CD4-positive, alpha-beta memory T cell (primary cell): ENCODE data around the gene CLCF1. TPM values are rescaled to one million over a fixed set of nuclear protein-coding genes. Genes with fewer than 3 reads are reported as not detected.

ENCODE experiments used
- CTCF ChIA-PET: fragments of 350-600 bp; sonication (Branson Sonifier 250); formaldehyde crosslinking; loops from one replicate; lab custom pipeline; 2021; ENCODE audit warnings: inconsistent platforms; ENCODE audit not compliant: partially characterized antibody; lab: Charles Lee
- POLR2A ChIA-PET: fragments of 350-600 bp; sonication (Branson Sonifier 250); formaldehyde crosslinking; loops from one replicate; lab custom pipeline; 2021; ENCODE audit not compliant: partially characterized antibody; lab: Charles Lee
- DNase-seq, 5 donors: peaks; one replicate each; pipeline versions ENCODE4 v3.0.0 to v3.0.0-alpha.2; 2020 to 2022; ENCODE audit warnings: mixed read lengths in 1 of 5
- H3K27ac ChIP-seq: one replicate; pipeline ENCODE4 v1.7.0; 2013; ENCODE audit warnings: low read depth, low read length
- H3K27me3 ChIP-seq: 2 replicates; pipeline ENCODE4 v1.7.0; 2013; ENCODE audit warnings: mild to moderate bottlenecking, low read length, moderate library complexity; ENCODE audit not compliant: insufficient read depth
- H3K36me3 ChIP-seq: 2 replicates; pipeline ENCODE4 v1.7.0; 2013; ENCODE audit warnings: mild to moderate bottlenecking, low read length, moderate library complexity; ENCODE audit not compliant: insufficient read depth
- H3K4me1 ChIP-seq: 2 replicates; pipeline ENCODE4 v1.7.0; 2013; ENCODE audit warnings: mild to moderate bottlenecking, low read length, moderate library complexity; ENCODE audit not compliant: insufficient read depth
- H3K4me3 ChIP-seq, 2 donors: one replicate each; pipeline ENCODE4 v1.7.0; 2013; ENCODE audit warnings: low read length in 2 of 2, mild to moderate bottlenecking in 1 of 2
- H3K9me3 ChIP-seq, 2 donors: one replicate each; pipeline ENCODE4 v1.7.0; 2013; ENCODE audit warnings: low read length in 2 of 2, control low read depth in 1 of 2; ENCODE audit not compliant: control insufficient read depth in 1 of 2
- H3K27ac Mint-ChIP-seq, 7 donors: one replicate each; pipeline ENCODE4 v1.8.0; 2020 to 2021; ENCODE audit warnings: mixed read lengths in 7 of 7, mild to moderate bottlenecking in 6 of 7, inconsistent platforms in 3 of 7, moderate library complexity in 3 of 7
- H3K27me3 Mint-ChIP-seq, 2 donors: one replicate each; pipeline ENCODE4 v1.8.0; 2020 to 2021; ENCODE audit warnings: mixed read lengths in 2 of 2
- H3K36me3 Mint-ChIP-seq, 2 donors: one replicate each; pipeline ENCODE4 v1.8.0; 2020 to 2021; ENCODE audit warnings: mixed read lengths in 2 of 2, inconsistent platforms in 1 of 2, mild to moderate bottlenecking in 1 of 2
- H3K4me1 Mint-ChIP-seq, 4 donors: one replicate each; pipeline ENCODE4 v1.8.0; 2020 to 2021; ENCODE audit warnings: mixed read lengths in 4 of 4, mild to moderate bottlenecking in 1 of 4
- H3K4me3 Mint-ChIP-seq, 8 donors: one replicate each; pipeline ENCODE4 v1.8.0; 2020 to 2021; ENCODE audit warnings: mixed read lengths in 8 of 8, mild to moderate bottlenecking in 7 of 8, moderate library complexity in 6 of 8, inconsistent platforms in 3 of 8
- H3K9me3 Mint-ChIP-seq, 8 donors: one replicate each; pipeline ENCODE4 v1.8.0; 2020 to 2021; ENCODE audit warnings: mixed read lengths in 8 of 8, mild to moderate bottlenecking in 5 of 8, inconsistent platforms in 3 of 8, moderate library complexity in 1 of 8
- intact Hi-C: fragments of 100-400 bp; cut with micrococcal nuclease; formaldehyde crosslinking; loops from one replicate; pipeline ENCODE4 v1.15.1; 2023
- polyA plus RNA-seq, 2 donors: library from polyadenylated mRNA; unstranded; fragments of 300-500 nt; fragmentation: Illumina TruSeq; gene quantifications; one replicate each; pipeline ENCODE4 v1.2.3, GENCODE V29; 2021
- total RNA-seq, 2 experiments: library from RNA; stranded (reverse); gene quantifications; one replicate each; pipeline ENCODE4 v1.2.3, GENCODE V29; 2021

Gene CLCF1
- total and polyA plus RNA-seq, 4 experiments from 2014 or later, result 0.45 to 6.4 (median 4.9) TPM

- peak overlapping the region in 1 of 2 donors; percentile 63 for H3K4me3 ChIP-seq
- no peaks in the 10 kb centered on the region for H3K36me3 ChIP-seq
- peaks cover 68% of the 10 kb centered on the region for H3K4me1 ChIP-seq
- H3K27me3 Mint-ChIP-seq, result peaks cover 4% of the 10 kb centered on the region in 2 donors
- DNase-seq, result peak in 2 of 5 donors; percentile 22 to 52
- peaks cover 0 to 12% of the 10 kb centered on the region in 2 donors for H3K36me3 Mint-ChIP-seq
- H3K27me3 ChIP-seq, result no peaks in the 10 kb centered on the region
- CTCF ChIA-PET, result interaction anchor here (1.1 to 24.8 kb wide), 5 partner anchors 9 to 110 kb away, joined by 3 to 1065 read pairs (median 53); partner anchors contain the start of gene POLD4
- intact Hi-C loops, result loop anchor here (5.0 kb wide), 1 partner anchor 105 kb away; the partner anchor contains the start of gene GRK2
- POLR2A ChIA-PET, result interaction anchor here (0.8 to 19.7 kb wide), 22 partner anchors 9 to 756 kb away, joined by 3 to 449 read pairs (median 4); partner anchors contain the start of genes AIP, POLD4, PPP1CA and PTPRCAP
- no peaks in the 10 kb centered on the region for H3K9me3 ChIP-seq
- peak overlapping the region in 2 of 7 donors; percentile 92 to 94 for H3K27ac Mint-ChIP-seq
- peaks cover 48 to 83% (median 57%) of the 10 kb centered on the region in 4 donors for H3K4me1 Mint-ChIP-seq
- peaks cover 0 to 2% (median 0%) of the 10 kb centered on the region in 8 donors for H3K9me3 Mint-ChIP-seq
- peak overlapping the region; percentile 84 to 97 (median 90) for H3K4me3 Mint-ChIP-seq
- H3K27ac ChIP-seq, result peak overlapping the region; percentile 75
Observed at GRCh38 chr11:67372321-67372992, 941 bp downstream of the CLCF1 start.

GRCh38 chr11:67371911-67372320 is 1.5 kb downstream of the CLCF1 start:
- DNase-seq, result no peak
- H3K4me1 ChIP-seq, result peaks cover 68% of the 10 kb centered on the region
- H3K4me3 Mint-ChIP-seq, result peak overlapping the region; percentile 84 to 97 (median 90)

GRCh38 chr11:67371189-67371910 is 2.0 kb downstream of the CLCF1 start:
- Histone ChIP-seq H3K27ac (peak overlapping the region; percentile 25), H3K4me1 (peaks cover 68% of the 10 kb centered on the region), H3K27me3 (no peaks in the 10 kb centered on the region), H3K36me3 (no peaks in the 10 kb centered on the region), H3K4me3 (peak overlapping the region in 1 of 2 donors; percentile 38), H3K9me3 (no peaks in the 10 kb centered on the region)
- Mint-ChIP-seq H3K36me3 (peaks cover 0 to 12% of the 10 kb centered on the region in 2 donors), H3K9me3 (peaks cover 0 to 2% (median 0%) of the 10 kb centered on the region in 8 donors), H3K4me1 (peaks cover 47 to 77% (median 58%) of the 10 kb centered on the region in 4 donors), H3K27me3 (peaks cover 4% of the 10 kb centered on the region in 2 donors), H3K27ac (peak overlapping the region; percentile 89 to 94 (median 92)), H3K4me3 (peak overlapping the region; percentile 84 to 97 (median 90))
- CTCF ChIA-PET, result interaction anchor here (0.8 to 24.8 kb wide), 7 partner anchors 10 to 103 kb away, joined by 3 to 1065 read pairs (median 4); partner anchors contain the start of genes POLD4 and RAD9A
- peak in 2 of 5 donors; percentile 37 to 51 for DNase-seq
- POLR2A ChIA-PET, result interaction anchor here (0.9 to 19.7 kb wide), 12 partner anchors 8 to 130 kb away, joined by 3 to 449 read pairs (median 5); partner anchors contain the start of genes AIP, POLD4, PPP1CA and RAD9A
- intact Hi-C loops, result loop anchor here (5.0 kb wide), 1 partner anchor 104 kb away; the partner anchor contains the start of gene GRK2

More at GRCh38 chr11:67371911-67372320, 1.5 kb downstream of the CLCF1 start:
- Histone ChIP-seq H3K27ac (peak overlapping the region; percentile 25), H3K36me3 (no peaks in the 10 kb centered on the region), H3K4me3 (peak overlapping the region; percentile 11 to 38), H3K9me3 (no peaks in the 10 kb centered on the region), H3K27me3 (no peaks in the 10 kb centered on the region)
- CTCF ChIA-PET, result interaction anchor here (1.1 to 24.8 kb wide), 4 partner anchors 10 to 109 kb away, joined by 3 to 1065 read pairs (median 32); partner anchors contain the start of gene POLD4
- H3K4me1 Mint-ChIP-seq, result peaks cover 47 to 83% (median 58%) of the 10 kb centered on the region in 4 donors
- H3K36me3 Mint-ChIP-seq, result peaks cover 0 to 12% of the 10 kb centered on the region in 2 donors
- intact Hi-C loops, result loop anchor here (5.0 kb wide), 1 partner anchor 105 kb away; the partner anchor contains the start of gene GRK2
- peaks cover 4% of the 10 kb centered on the region in 2 donors for H3K27me3 Mint-ChIP-seq
- H3K27ac Mint-ChIP-seq, result peak overlapping the region; percentile 77 to 94 (median 92)
- peaks cover 0 to 2% (median 0%) of the 10 kb centered on the region in 8 donors for H3K9me3 Mint-ChIP-seq
- POLR2A ChIA-PET, result interaction anchor here (0.8 to 19.7 kb wide), 11 partner anchors 9 to 131 kb away, joined by 3 to 449 read pairs (median 5); partner anchors contain the start of genes AIP, POLD4, PPP1CA and RAD9A

DNA sequence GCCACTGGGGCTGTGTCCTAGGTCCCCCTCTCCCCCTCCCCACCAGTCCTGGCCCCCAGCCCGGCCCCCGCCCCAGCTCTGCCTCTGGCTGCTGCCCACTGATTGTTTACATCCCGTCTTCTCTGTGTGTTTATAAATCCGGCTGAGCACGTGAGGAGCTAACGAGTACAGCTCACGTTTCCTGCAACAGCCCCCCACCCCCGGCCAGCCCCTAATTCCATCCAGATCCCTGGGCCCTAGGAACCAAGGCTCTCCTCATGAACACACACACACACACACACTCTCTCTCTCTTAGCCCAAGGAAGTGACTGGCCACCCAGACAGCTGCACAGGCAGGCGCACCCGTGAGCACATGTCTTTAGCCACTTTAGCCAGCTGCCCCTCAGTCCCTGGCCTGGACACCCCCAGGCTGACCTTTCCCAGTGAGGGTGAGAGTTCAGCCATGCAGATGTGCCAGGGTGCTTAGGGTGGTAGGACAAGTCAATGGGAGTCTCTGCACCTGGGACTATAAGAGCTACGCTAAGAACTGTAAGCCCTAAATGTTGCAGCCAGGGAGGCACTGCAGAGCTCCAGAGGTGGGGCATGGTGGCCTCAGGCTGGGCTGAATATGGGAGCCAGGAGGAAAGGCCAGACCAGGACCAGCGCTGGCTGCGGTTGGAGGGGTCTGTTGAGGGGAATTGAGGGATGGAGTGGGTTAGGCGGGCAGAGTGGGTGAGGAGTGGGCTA is 2.9 kb downstream of the CLCF1 start:
- H3K27me3 Mint-ChIP-seq, result peaks cover 4% of the 10 kb centered on the region in 2 donors
- Histone ChIP-seq H3K9me3 (no peaks in the 10 kb centered on the region), H3K36me3 (no peaks in the 10 kb centered on the region), H3K4me3 (no peak overlapping the region), H3K27me3 (no peaks in the 10 kb centered on the region), H3K4me1 (peaks cover 66% of the 10 kb centered on the region), H3K27ac (peak overlapping the region; percentile 25)
- H3K9me3 Mint-ChIP-seq, result peaks cover 0 to 2% (median 0%) of the 10 kb centered on the region in 8 donors
- ChIA-PET CTCF (interaction anchor here (0.8 to 24.8 kb wide), 6 partner anchors 11 to 104 kb away, joined by 3 to 1065 read pairs (median 6); partner anchors contain the start of genes POLD4 and RAD9A), POLR2A (interaction anchor here (0.9 to 19.7 kb wide), 10 partner anchors 7 to 131 kb away, joined by 3 to 449 read pairs (median 6); partner anchors contain the start of genes POLD4, PPP1CA, RAD9A and SSH3)
- DNase-seq, result peak in 1 of 5 donors; percentile 12
- intact Hi-C loops, result loop anchor here (5.0 kb wide), 1 partner anchor 103 kb away; the partner anchor contains the start of gene GRK2
- H3K4me3 Mint-ChIP-seq, result peak overlapping the region; percentile 15 to 97 (median 74)
- H3K4me1 Mint-ChIP-seq, result peaks cover 54 to 77% (median 63%) of the 10 kb centered on the region in 4 donors
- peaks cover 4 to 12% of the 10 kb centered on the region in 2 donors for H3K36me3 Mint-ChIP-seq
- peak overlapping the region in 6 of 7 donors; percentile 68 to 94 (median 83) for H3K27ac Mint-ChIP-seq

DNA sequence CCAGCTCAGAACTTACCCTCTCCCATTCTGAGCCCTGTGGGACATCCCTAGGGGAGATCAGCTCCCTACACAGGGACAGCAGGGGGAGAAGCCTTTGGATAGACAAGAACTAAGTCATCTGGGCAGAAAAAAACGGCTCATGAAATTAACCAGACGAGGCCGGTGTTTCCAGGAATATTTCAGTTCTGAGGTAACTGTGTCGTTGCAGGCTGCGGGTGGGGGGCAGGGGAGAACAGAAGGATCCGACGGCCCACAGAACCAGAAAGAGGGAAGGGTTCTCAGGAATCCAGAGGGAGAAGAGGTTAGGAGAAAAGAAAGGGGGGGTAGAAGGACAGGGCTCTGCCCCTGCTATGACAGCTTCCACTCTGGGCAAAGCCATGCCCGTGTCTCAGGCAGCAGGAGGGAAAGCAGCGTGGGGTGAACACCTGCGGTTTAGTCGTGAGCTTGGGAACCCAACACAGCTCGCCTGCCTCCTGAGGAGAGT is 3.6 kb downstream of the CLCF1 start:
- no peaks in the 10 kb centered on the region for H3K36me3 ChIP-seq
- intact Hi-C loops, result loop anchor here (5.0 kb wide), 1 partner anchor 103 kb away; the partner anchor contains the start of gene GRK2
- no peak for DNase-seq
- Mint-ChIP-seq H3K4me1 (peaks cover 59 to 80% (median 68%) of the 10 kb centered on the region in 4 donors), H3K36me3 (peaks cover 5 to 12% of the 10 kb centered on the region in 2 donors), H3K27ac (peak overlapping the region; percentile 67 to 94 (median 77)), H3K9me3 (peaks cover 0 to 2% (median 0%) of the 10 kb centered on the region in 8 donors), H3K27me3 (peaks cover 4% of the 10 kb centered on the region in 2 donors), H3K4me3 (peak overlapping the region in 7 of 8 donors; percentile 21 to 97 (median 41))
- no peaks in the 10 kb centered on the region for H3K9me3 ChIP-seq
- no peaks in the 10 kb centered on the region for H3K27me3 ChIP-seq
- peaks cover 70% of the 10 kb centered on the region for H3K4me1 ChIP-seq
- H3K4me3 ChIP-seq, result no peak overlapping the region
- peak overlapping the region; percentile 24 for H3K27ac ChIP-seq
- CTCF ChIA-PET, result interaction anchor here (0.7 to 24.8 kb wide), 6 partner anchors 12 to 239 kb away, joined by 3 to 1065 read pairs (median 6); partner anchors contain the start of genes POLD4, PPP1CA and RAD9A
- POLR2A ChIA-PET, result interaction anchor here (1.0 to 19.7 kb wide), 9 partner anchors 7 to 130 kb away, joined by 3 to 449 read pairs (median 6); partner anchors contain the start of genes POLD4, PPP1CA, RAD9A and SSH3
